ENCODE data around the gene ZNF549. TPM values are rescaled to one million over a fixed set of nuclear protein-coding genes. Genes with fewer than 3 reads are reported as not detected.
"Not testable (repeated sequence)": the region's sequence is repeated elsewhere in the genome, so short reads cannot be mapped to it uniquely, and the experiment has no call there.

Gene ZNF549
- 3.0 and 5.5 TPM in 2 replicates for total RNA-seq (2014; rRNA removed; shearing (Covaris generic))

DNA sequence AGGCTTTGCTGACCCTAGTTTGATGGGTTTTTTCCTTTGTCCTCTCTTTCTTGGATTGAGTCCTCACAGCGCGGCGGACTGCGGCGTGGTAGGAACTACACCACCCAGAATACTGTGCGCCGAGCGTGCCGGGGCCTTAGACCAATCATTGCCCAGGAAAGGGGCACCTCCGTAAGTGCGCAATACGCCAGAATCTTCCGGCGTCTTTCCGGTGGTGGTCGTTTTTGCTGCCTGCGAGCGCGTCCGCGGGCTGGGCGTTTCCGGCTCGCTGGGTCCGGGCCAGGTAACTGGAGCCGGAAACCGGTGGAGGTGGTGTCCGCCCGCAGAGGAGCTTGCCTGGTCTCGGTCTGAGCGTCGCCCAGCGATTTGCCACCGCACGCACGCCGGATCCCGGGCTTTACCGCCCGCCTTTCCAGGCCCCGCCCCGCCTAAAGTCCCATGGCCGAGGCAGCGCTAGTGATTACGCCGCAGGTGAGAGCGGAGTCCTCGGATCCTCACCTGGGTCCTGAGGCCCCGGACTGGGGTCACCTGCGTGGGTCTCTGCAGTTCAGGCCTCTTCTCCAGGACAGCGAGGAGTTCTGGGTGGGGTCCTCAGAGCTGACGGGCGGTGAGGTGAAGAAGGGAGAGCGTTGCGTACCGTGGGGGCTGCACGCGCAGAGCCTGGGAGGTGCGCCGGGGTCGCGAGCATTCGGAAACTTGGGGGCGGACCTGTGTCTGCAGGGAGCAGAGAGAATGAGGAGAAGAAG, at the start of gene ZNF549:
ZNF549 (plus strand) TSS at position 221 of the 746 bp plus-strand sequence; CDS start at position 439, 218 bp downstream.
- peak; percentile 96 for DNase-seq (ENCODE audit: low spot score)

GRCh38 chr19:57487477-57488298, 39.5 kb upstream of the ZNF549 start, which contains the start of gene ZNF419:
TSS of gene ZNF419 (plus strand) at chr19:57487750. CDS start at chr19:57487951, 201 bp downstream.
- peak; percentile 88 for DNase-seq (ENCODE audit: low spot score)

GRCh38 chr19:57488299-57488644, 38.9 kb upstream of the ZNF549 start:
- DNase-seq (ENCODE audit: low spot score) = not testable (repeated sequence)

DNA sequence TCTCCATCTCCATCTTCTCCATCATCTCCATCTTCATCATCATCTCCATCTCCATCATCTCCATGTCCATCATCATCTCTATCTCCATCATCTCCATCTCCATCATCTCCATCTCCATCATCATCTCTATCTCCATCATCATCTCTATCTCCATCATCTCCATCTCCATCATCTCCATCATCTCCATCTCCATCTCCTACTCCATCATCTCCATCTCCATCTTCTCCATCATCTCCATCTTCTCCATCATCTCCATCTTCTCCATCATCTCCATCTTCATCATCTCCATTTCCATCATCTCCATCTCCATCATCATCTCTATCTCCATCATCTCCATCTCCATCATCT, 27.9 kb upstream of the ZNF549 start:
- not testable (repeated sequence) for DNase-seq (ENCODE audit: low spot score)

GRCh38 chr19:57499680-57500395, 27.3 kb upstream of the ZNF549 start, which contains the start of gene ZNF773:
TSS of gene ZNF773 (plus strand) at chr19:57499938. CDS start at chr19:57500081, 143 bp downstream.
- peak; percentile 96 for DNase-seq (ENCODE audit: low spot score)

DNA sequence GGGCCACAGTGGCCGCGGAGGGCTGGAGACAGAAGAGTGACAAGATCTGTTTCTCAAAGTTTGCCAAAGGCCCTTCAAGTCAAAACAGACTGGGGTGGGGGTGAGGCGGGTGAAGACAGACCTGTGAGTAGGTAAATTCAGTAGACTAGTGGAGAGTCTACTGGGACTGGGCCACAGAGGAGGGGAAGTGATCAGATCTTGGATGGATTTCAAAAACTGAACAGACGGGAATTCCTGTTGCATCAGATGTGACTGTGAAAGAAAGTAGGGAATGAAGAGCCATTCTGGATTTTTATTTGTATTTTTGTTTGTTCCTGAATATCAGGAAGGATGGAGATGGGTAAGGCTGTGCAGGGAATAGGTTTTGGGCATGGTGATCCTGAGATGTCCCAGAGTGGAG, 26.8 kb upstream of the ZNF549 start:
- not testable (repeated sequence) for DNase-seq (ENCODE audit: low spot score)

- no peak for DNase-seq (ENCODE audit: low spot score)
Observed at GRCh38 chr19:57506163-57506562, 21.0 kb upstream of the ZNF549 start.

DNA sequence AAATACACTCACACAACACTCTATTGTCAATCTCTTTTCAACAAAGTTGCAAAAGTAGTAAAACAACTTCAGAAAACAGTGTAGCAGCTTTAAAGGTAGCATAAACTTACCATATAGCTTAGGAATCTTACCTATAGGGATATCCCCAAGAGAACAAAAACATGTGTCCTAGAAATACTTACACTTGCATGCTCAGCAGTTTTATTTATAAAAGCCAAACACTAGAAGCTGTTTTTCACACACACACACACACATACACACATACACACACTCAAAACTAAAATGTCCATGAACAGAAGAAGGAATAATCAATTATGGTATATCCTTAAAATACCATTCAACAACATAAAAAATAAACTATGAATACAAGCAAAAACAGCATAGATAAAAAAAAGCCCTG, 15.7 kb upstream of the ZNF549 start:
- no peak for DNase-seq (ENCODE audit: low spot score)

DNA sequence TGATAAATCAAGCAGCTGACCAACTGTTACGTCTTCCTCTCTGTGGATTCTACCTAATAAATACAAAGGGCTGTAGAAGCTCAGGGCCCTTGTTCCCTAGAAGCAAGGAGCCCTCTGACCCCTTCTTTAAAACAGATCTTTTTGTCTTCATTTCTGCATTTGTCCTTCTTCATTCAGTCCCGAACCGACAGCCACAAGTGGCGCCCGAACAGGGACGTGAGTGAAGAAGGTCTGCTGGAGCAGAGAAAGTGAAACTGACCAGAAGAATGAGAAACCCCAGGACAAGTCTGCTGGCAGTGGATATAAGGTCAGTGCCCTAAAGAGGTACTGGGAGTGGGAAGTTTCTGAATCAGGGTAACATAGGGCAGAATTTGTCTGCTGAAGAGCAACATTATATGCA, 14.3 kb upstream of the ZNF549 start:
- no peak for DNase-seq (ENCODE audit: low spot score)

DNA sequence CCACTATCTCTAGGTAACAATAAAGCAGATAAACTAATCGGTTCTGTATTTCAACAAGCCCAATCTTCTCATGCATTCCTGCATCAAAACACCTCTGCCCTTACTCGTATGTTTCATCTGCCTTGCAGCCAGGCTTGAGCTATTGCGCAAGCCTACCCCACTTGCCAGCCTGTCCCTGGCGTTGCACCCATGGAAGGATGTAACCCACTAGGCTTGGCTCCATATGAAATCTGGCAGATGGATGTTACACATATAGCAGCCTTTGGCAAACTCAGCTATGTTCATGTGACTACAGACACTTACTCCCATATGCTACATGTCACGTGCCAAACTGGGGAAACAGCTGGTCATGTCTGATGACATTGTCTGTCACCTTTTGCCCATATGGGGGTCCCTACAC, 11.9 kb upstream of the ZNF549 start:
- no peak for DNase-seq (ENCODE audit: low spot score)

DNA sequence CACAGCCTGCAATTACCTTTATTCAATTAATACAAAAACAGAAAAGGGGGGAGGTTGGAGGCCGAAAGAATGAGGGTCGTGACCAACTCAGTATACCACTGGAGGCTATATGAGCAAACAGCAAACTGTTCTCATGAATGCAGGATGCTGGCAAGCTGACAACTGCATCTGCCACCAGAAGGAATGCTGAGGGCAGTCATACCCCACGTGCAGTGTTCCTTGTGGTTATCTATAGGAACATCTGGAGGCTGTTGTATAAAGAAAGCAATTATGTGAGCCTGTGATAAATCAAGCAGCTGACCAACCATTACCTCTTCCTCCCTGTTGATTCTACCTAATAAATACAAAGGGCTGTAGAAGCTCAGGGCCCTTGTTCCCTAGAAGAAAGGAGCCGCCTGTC, 9.1 kb upstream of the ZNF549 start:
- DNase-seq (ENCODE audit: low spot score) = not testable (repeated sequence)

DNA sequence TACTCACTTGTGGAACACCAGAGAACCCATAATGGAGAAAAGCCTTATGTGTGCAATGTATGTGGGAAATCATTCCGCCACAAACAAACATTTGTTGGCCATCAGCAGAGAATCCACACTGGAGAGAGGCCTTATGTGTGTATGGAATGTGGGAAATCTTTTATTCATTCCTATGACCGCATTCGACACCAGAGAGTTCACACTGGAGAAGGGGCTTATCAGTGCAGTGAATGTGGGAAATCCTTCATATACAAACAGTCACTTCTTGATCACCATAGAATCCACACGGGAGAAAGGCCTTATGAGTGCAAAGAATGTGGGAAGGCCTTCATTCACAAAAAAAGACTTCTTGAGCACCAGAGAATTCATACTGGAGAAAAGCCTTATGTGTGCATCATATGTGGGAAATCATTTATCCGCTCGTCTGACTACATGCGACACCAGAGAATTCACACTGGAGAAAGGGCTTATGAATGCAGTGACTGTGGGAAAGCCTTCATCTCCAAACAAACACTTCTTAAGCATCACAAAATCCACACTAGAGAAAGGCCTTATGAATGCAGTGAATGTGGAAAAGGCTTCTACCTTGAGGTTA, 10.9 kb downstream of the ZNF549 start:
- DNase-seq (ENCODE audit: low spot score) = no peak

- DNase-seq (ENCODE audit: low spot score) = no peak
Observed at GRCh38 chr19:57546513-57546912, 19.4 kb downstream of the ZNF549 start.

DNA sequence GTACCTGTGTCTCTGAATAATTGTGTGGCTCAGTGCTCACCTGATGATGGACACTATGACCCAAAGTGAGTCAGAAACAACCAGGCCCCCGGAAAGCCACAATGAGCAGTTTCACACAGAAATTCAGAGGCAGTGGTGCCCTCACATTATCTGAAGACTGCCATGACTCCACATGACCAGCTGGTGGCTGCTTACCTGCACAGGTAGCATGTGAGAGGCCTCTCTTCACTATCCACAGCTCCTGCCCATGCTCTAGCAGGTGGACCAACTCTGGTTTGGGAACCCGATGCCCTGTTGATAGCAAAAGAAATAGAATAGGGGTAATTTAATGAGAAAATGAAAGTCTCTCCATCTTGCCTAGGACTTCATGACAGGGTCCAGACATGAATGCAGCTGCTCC, 25.3 kb downstream of the ZNF549 start:
- DNase-seq (ENCODE audit: low spot score) = no peak

DNA sequence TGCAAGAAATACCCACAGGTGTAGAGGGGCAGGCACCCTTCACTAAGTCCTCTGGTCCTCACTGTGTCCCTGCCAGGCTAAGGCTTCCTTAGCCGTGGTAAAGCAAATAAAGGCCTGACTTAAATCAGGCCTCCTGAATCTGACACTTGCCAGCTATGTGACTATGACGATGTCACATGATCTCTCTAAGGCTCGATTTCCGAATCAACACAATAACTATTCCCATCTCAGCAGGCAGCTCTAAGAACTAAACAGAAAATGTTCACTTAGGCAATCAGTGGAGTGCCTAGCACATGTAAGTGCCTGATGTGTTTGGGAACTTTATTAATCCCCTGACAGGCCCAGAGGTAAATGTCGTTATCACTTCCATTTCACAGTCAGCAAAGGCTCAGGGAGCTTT, 30.5 kb downstream of the ZNF549 start:
- no peak for DNase-seq (ENCODE audit: low spot score)

GRCh38 chr19:57558525-57558924, 31.4 kb downstream of the ZNF549 start:
- no peak for DNase-seq (ENCODE audit: low spot score)

DNA sequence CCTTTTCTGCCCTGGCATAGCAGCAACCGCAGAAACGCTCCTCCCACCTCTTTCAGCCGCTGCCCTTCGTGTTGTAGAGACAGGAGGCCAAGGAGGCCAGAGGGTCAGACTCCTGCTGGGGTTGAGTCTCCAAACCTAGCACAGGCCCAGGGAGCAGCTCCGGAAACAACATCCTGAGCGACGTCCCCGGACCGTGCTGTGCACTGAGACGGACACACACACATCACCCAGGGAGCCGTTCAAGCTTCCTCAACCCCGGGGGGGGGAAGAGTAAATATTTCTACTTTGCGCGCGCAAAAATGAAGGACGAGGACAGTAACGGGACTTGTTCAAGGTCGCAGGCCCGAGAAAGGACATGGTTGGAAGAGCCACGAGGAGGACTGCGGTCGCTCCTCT, 31.9 kb downstream of the ZNF549 start:
- DNase-seq (ENCODE audit: low spot score) = no peak

GRCh38 chr19:57559404-57560025, 32.4 kb downstream of the ZNF549 start, which contains the start of gene ZNF550:
TSS of gene ZNF550 (minus strand) at chr19:57559863. CDS start at chr19:57559682, 181 bp downstream.
- peak; percentile 85 for DNase-seq (ENCODE audit: low spot score)

DNA sequence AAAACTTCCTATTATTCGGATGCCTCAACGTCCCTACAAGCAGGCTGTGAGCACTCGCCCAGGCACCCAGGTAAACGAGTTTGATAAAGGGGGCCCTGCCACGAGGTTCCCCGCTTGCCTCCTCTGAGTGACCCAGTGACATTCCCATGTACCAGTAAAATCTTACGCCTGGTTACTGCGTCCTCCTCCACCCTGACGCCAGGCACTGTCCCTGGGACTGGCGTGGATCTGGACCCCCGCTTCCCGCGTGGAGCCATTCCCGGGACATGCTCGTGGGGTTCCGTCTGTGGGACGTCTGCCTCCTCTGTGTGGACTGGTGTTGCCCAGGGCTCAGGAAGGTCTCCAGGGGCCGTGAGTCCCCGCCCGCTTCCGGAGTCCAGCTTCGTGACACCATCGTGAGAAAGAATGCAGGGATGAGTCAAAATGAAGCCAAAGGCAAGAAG, 32.9 kb downstream of the ZNF549 start:
- DNase-seq (ENCODE audit: low spot score) = no peak

- no peak for DNase-seq (ENCODE audit: low spot score)
Observed at GRCh38 chr19:57563547-57563946, 36.4 kb downstream of the ZNF549 start.

Data from H4 (cell line).